ENCODE measurements around the gene C9orf50.
A peak's percentile ranks its signal among the peaks of the same experiment; 100 is the strongest.

Gene C9orf50

GRCh38 chr9:129570450-129571297, 50.2 kb downstream of the C9orf50 start:
- Histone ChIP-seq H3K9ac (ENCODE audit: low read depth in 1 of 2, low read length in 2 of 2) (no peak overlapping the region), H3K27me3 (ENCODE audit: control insufficient read depth in 2 of 2, insufficient read depth in 2 of 2, low read length in 2 of 2) (peaks cover 9 to 10% of the 10 kb centered on the region in 2 donors), H3K4me3 (ENCODE audit: low read length in 2 of 2) (no peak overlapping the region), H3K36me3 (ENCODE audit: control insufficient read depth in 2 of 2, insufficient read depth in 2 of 2, low read length in 2 of 2) (no peaks in the 10 kb centered on the region), H3K4me1 (ENCODE audit: control insufficient read depth in 2 of 2, insufficient read depth in 2 of 2, low read length in 2 of 2) (peaks cover 9 to 11% of the 10 kb centered on the region in 2 donors), H3K9me3 (ENCODE audit: control insufficient read depth in 2 of 2, low read length in 2 of 2) (no peaks in the 10 kb centered on the region), H3K27ac (ENCODE audit: low read depth in 2 of 2, low read length in 2 of 2) (peak overlapping the region in 1 of 2 donors; percentile 52)

GRCh38 chr9:129569502-129570449, 51.1 kb downstream of the C9orf50 start:
- peaks cover 8 to 10% of the 10 kb centered on the region in 2 donors for H3K27me3 ChIP-seq (ENCODE audit: control insufficient read depth in 2 of 2, insufficient read depth in 2 of 2, low read length in 2 of 2)
- H3K4me1 ChIP-seq (ENCODE audit: control insufficient read depth in 2 of 2, insufficient read depth in 2 of 2, low read length in 2 of 2) = peaks cover 9 to 11% of the 10 kb centered on the region in 2 donors
- H3K27ac ChIP-seq (ENCODE audit: low read depth in 2 of 2, low read length in 2 of 2) = peak overlapping the region; percentile 44 to 52
- H3K36me3 ChIP-seq (ENCODE audit: control insufficient read depth in 2 of 2, insufficient read depth in 2 of 2, low read length in 2 of 2) = no peaks in the 10 kb centered on the region
- H3K4me3 ChIP-seq (ENCODE audit: low read length in 2 of 2) = no peak overlapping the region
- H3K9ac ChIP-seq (ENCODE audit: low read depth in 1 of 2, low read length in 2 of 2) = no peak overlapping the region
- H3K9me3 ChIP-seq (ENCODE audit: control insufficient read depth in 2 of 2, low read length in 2 of 2) = no peaks in the 10 kb centered on the region

- Histone ChIP-seq H3K27ac (ENCODE audit: low read depth in 2 of 2, low read length in 2 of 2) (peak overlapping the region; percentile 44 to 52), H3K4me3 (ENCODE audit: low read length in 2 of 2) (peak overlapping the region; percentile 46 to 54), H3K27me3 (ENCODE audit: control insufficient read depth in 2 of 2, insufficient read depth in 2 of 2, low read length in 2 of 2) (peaks cover 8 to 10% of the 10 kb centered on the region in 2 donors), H3K36me3 (ENCODE audit: control insufficient read depth in 2 of 2, insufficient read depth in 2 of 2, low read length in 2 of 2) (no peaks in the 10 kb centered on the region), H3K9ac (ENCODE audit: low read depth in 1 of 2, low read length in 2 of 2) (peak overlapping the region in 1 of 2 donors; percentile 42), H3K4me1 (ENCODE audit: control insufficient read depth in 2 of 2, insufficient read depth in 2 of 2, low read length in 2 of 2) (peaks cover 9 to 11% of the 10 kb centered on the region in 2 donors), H3K9me3 (ENCODE audit: control insufficient read depth in 2 of 2, low read length in 2 of 2) (no peaks in the 10 kb centered on the region)
These were observed 52.1 kb downstream of the C9orf50 start for GRCh38 chr9:129568560-129569501.

GRCh38 chr9:129567842-129568559, 52.9 kb downstream of the C9orf50 start:
- Histone ChIP-seq H3K9me3 (ENCODE audit: control insufficient read depth in 2 of 2, low read length in 2 of 2) (no peaks in the 10 kb centered on the region), H3K4me1 (ENCODE audit: control insufficient read depth in 2 of 2, insufficient read depth in 2 of 2, low read length in 2 of 2) (peaks cover 9 to 11% of the 10 kb centered on the region in 2 donors), H3K27me3 (ENCODE audit: control insufficient read depth in 2 of 2, insufficient read depth in 2 of 2, low read length in 2 of 2) (peaks cover 8 to 10% of the 10 kb centered on the region in 2 donors), H3K4me3 (ENCODE audit: low read length in 2 of 2) (peak overlapping the region; percentile 46 to 54), H3K9ac (ENCODE audit: low read depth in 1 of 2, low read length in 2 of 2) (peak overlapping the region in 1 of 2 donors; percentile 42), H3K36me3 (ENCODE audit: control insufficient read depth in 2 of 2, insufficient read depth in 2 of 2, low read length in 2 of 2) (no peaks in the 10 kb centered on the region), H3K27ac (ENCODE audit: low read depth in 2 of 2, low read length in 2 of 2) (peak overlapping the region in 1 of 2 donors; percentile 16)

GRCh38 chr9:129567329-129567728, 53.6 kb downstream of the C9orf50 start:
- Histone ChIP-seq H3K4me1 (ENCODE audit: control insufficient read depth in 2 of 2, insufficient read depth in 2 of 2, low read length in 2 of 2) (peaks cover 9 to 11% of the 10 kb centered on the region in 2 donors), H3K9me3 (ENCODE audit: control insufficient read depth in 2 of 2, low read length in 2 of 2) (no peaks in the 10 kb centered on the region), H3K27ac (ENCODE audit: low read depth in 2 of 2, low read length in 2 of 2) (no peak overlapping the region), H3K27me3 (ENCODE audit: control insufficient read depth in 2 of 2, insufficient read depth in 2 of 2, low read length in 2 of 2) (peaks cover 8 to 10% of the 10 kb centered on the region in 2 donors), H3K4me3 (ENCODE audit: low read length in 2 of 2) (no peak overlapping the region), H3K9ac (ENCODE audit: low read depth in 1 of 2, low read length in 2 of 2) (no peak overlapping the region), H3K36me3 (ENCODE audit: control insufficient read depth in 2 of 2, insufficient read depth in 2 of 2, low read length in 2 of 2) (no peaks in the 10 kb centered on the region)

- Histone ChIP-seq H3K9ac (ENCODE audit: low read depth in 1 of 2, low read length in 2 of 2) (no peak overlapping the region), H3K27ac (ENCODE audit: low read depth in 2 of 2, low read length in 2 of 2) (no peak overlapping the region), H3K9me3 (ENCODE audit: control insufficient read depth in 2 of 2, low read length in 2 of 2) (no peaks in the 10 kb centered on the region), H3K4me1 (ENCODE audit: control insufficient read depth in 2 of 2, insufficient read depth in 2 of 2, low read length in 2 of 2) (peaks cover 9 to 11% of the 10 kb centered on the region in 2 donors), H3K4me3 (ENCODE audit: low read length in 2 of 2) (no peak overlapping the region), H3K36me3 (ENCODE audit: control insufficient read depth in 2 of 2, insufficient read depth in 2 of 2, low read length in 2 of 2) (no peaks in the 10 kb centered on the region), H3K27me3 (ENCODE audit: control insufficient read depth in 2 of 2, insufficient read depth in 2 of 2, low read length in 2 of 2) (peaks cover 8 to 10% of the 10 kb centered on the region in 2 donors)
These were observed 54.2 kb downstream of the C9orf50 start for GRCh38 chr9:129566563-129567266.

DNA sequence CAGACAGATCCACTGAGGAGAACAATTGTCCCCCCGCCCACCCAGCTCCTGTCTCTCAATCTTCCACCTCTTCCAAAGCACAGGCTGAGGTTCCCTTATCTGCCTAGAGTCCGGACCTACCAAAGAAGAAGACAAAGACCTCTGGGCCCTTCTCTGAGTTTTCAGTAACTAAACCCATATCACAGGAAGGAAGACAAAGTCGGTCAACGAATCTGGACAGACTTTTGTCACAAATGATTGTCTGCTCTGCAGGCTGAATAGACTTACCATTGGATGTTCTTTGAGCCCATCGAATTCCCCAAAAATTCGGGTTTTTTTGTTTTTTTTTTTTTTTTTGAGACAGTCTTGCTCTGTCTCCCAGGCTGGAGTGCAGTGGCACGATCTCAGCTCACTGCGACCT, 58.0 kb downstream of the C9orf50 start:
- no peaks in the 10 kb centered on the region for H3K4me1 ChIP-seq (ENCODE audit: control insufficient read depth in 2 of 2, insufficient read depth in 2 of 2, low read length in 2 of 2)
- peaks cover under 1 to 3% of the 10 kb centered on the region in 2 donors for H3K27me3 ChIP-seq (ENCODE audit: control insufficient read depth in 2 of 2, insufficient read depth in 2 of 2, low read length in 2 of 2)
- H3K36me3 ChIP-seq (ENCODE audit: control insufficient read depth in 2 of 2, insufficient read depth in 2 of 2, low read length in 2 of 2) = no peaks in the 10 kb centered on the region

DNA sequence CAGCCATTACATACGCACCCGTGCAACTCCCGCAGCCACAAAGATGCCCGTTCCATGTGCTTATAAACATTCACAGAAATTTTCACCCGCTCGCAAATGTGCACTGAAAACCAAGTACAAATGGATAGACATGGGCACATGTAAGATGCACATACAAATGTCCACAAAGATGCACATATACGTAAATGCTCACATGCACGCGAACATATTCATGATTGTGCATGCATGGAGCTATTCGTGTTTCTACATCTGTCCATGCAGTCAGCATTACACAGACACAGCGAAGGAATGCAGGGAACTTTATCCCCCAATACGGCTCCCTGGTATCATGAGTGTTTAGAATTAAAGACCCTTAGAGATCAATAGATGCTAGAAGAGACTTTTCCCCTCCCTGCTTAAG, 58.4 kb downstream of the C9orf50 start:
- no peaks in the 10 kb centered on the region for H3K36me3 ChIP-seq (ENCODE audit: control insufficient read depth in 2 of 2, insufficient read depth in 2 of 2, low read length in 2 of 2)
- H3K9ac ChIP-seq (ENCODE audit: low read depth in 1 of 2, low read length in 2 of 2) = no peak overlapping the region
- no peak overlapping the region for H3K4me3 ChIP-seq (ENCODE audit: low read length in 2 of 2)
- H3K4me1 ChIP-seq (ENCODE audit: control insufficient read depth in 2 of 2, insufficient read depth in 2 of 2, low read length in 2 of 2) = no peaks in the 10 kb centered on the region
- no peaks in the 10 kb centered on the region for H3K9me3 ChIP-seq (ENCODE audit: control insufficient read depth in 2 of 2, low read length in 2 of 2)
- no peak overlapping the region for H3K27ac ChIP-seq (ENCODE audit: low read depth in 2 of 2, low read length in 2 of 2)
- H3K27me3 ChIP-seq (ENCODE audit: control insufficient read depth in 2 of 2, insufficient read depth in 2 of 2, low read length in 2 of 2) = no peaks in the 10 kb centered on the region

More for the DNA sequence above, 58.0 kb downstream of the C9orf50 start:
- Histone ChIP-seq H3K9ac (ENCODE audit: low read depth in 1 of 2, low read length in 2 of 2) (no peak overlapping the region), H3K4me3 (ENCODE audit: low read length in 2 of 2) (no peak overlapping the region), H3K27ac (ENCODE audit: low read depth in 2 of 2, low read length in 2 of 2) (no peak overlapping the region), H3K9me3 (ENCODE audit: control insufficient read depth in 2 of 2, low read length in 2 of 2) (no peaks in the 10 kb centered on the region)
